ENCODE results near the gene AJAP1. TPM values are rescaled to one million over a fixed set of nuclear protein-coding genes. Genes with fewer than 3 reads are reported as not detected.

Gene AJAP1
- total RNA-seq, 2 donors from 2014 or later = 0.05 to 0.46 TPM

- H3K4me1 Mint-ChIP-seq (ENCODE audit: low read depth) = no peaks in the 10 kb centered on the region
- no peak for ATAC-seq (replicated peaks in 1 of 2)
- no peak overlapping the region for H3K27ac Mint-ChIP-seq
- no peaks in the 10 kb centered on the region for H3K36me3 Mint-ChIP-seq (ENCODE audit: insufficient read depth in 2 of 2)
- H3K4me3 Mint-ChIP-seq = no peak overlapping the region
- H3K27me3 Mint-ChIP-seq (ENCODE audit: low read depth) = no peaks in the 10 kb centered on the region
- no peaks in the 10 kb centered on the region for H3K9me3 Mint-ChIP-seq
- no peak for DNase-seq
Measured at GRCh38 chr1:4636644-4637380, 17.6 kb upstream of the AJAP1 start.

GRCh38 chr1:4637616-4638344 is 16.6 kb upstream of the AJAP1 start:
- Mint-ChIP-seq H3K27ac (no peak overlapping the region), H3K4me3 (no peak overlapping the region), H3K9me3 (no peaks in the 10 kb centered on the region), H3K36me3 (ENCODE audit: insufficient read depth in 2 of 2) (no peaks in the 10 kb centered on the region), H3K27me3 (ENCODE audit: low read depth) (no peaks in the 10 kb centered on the region), H3K4me1 (ENCODE audit: low read depth) (no peaks in the 10 kb centered on the region)
- ATAC-seq (replicated peaks in 1 of 2) (no peak), DNase-seq (no peak)

GRCh38 chr1:4638345-4638729 is 16.1 kb upstream of the AJAP1 start:
- Mint-ChIP-seq H3K4me3 (no peak overlapping the region), H3K36me3 (ENCODE audit: insufficient read depth in 2 of 2) (no peaks in the 10 kb centered on the region), H3K27me3 (ENCODE audit: low read depth) (no peaks in the 10 kb centered on the region), H3K4me1 (ENCODE audit: low read depth) (no peaks in the 10 kb centered on the region), H3K27ac (no peak overlapping the region), H3K9me3 (no peaks in the 10 kb centered on the region)
- DNase-seq (no peak), ATAC-seq (replicated peaks in 1 of 2) (no peak)

- H3K27me3 Mint-ChIP-seq (ENCODE audit: low read depth) = no peaks in the 10 kb centered on the region
- no peak overlapping the region for H3K27ac Mint-ChIP-seq
- DNase-seq (no peak), ATAC-seq (replicated peaks in 1 of 2) (no peak)
- no peaks in the 10 kb centered on the region for H3K36me3 Mint-ChIP-seq (ENCODE audit: insufficient read depth in 2 of 2)
- no peaks in the 10 kb centered on the region for H3K4me1 Mint-ChIP-seq (ENCODE audit: low read depth)
- no peak overlapping the region for H3K4me3 Mint-ChIP-seq
- H3K9me3 Mint-ChIP-seq = no peaks in the 10 kb centered on the region
Measured at GRCh38 chr1:4640931-4641330, 13.5 kb upstream of the AJAP1 start.

GRCh38 chr1:4647391-4647790 is 7.0 kb upstream of the AJAP1 start:
- DNase-seq (no peak), ATAC-seq (replicated peaks in 1 of 2) (no peak)
- Mint-ChIP-seq H3K4me1 (ENCODE audit: low read depth) (no peaks in the 10 kb centered on the region), H3K4me3 (no peak overlapping the region), H3K9me3 (no peaks in the 10 kb centered on the region), H3K27ac (no peak overlapping the region), H3K27me3 (ENCODE audit: low read depth) (no peaks in the 10 kb centered on the region), H3K36me3 (ENCODE audit: insufficient read depth in 2 of 2) (no peaks in the 10 kb centered on the region)

GRCh38 chr1:4648657-4649056 is 5.8 kb upstream of the AJAP1 start:
- H3K36me3 Mint-ChIP-seq (ENCODE audit: insufficient read depth in 2 of 2) = no peaks in the 10 kb centered on the region
- no peak overlapping the region for H3K27ac Mint-ChIP-seq
- H3K9me3 Mint-ChIP-seq = no peaks in the 10 kb centered on the region
- H3K4me1 Mint-ChIP-seq (ENCODE audit: low read depth) = no peaks in the 10 kb centered on the region
- H3K27me3 Mint-ChIP-seq (ENCODE audit: low read depth) = no peaks in the 10 kb centered on the region
- DNase-seq (no peak), ATAC-seq (replicated peaks in 1 of 2) (no peak)
- H3K4me3 Mint-ChIP-seq = no peak overlapping the region

- DNase-seq (no peak), ATAC-seq (replicated peaks in 1 of 2) (no peak)
- H3K4me1 Mint-ChIP-seq (ENCODE audit: low read depth) = no peaks in the 10 kb centered on the region
- H3K9me3 Mint-ChIP-seq = no peaks in the 10 kb centered on the region
- no peaks in the 10 kb centered on the region for H3K36me3 Mint-ChIP-seq (ENCODE audit: insufficient read depth in 2 of 2)
- H3K4me3 Mint-ChIP-seq = no peak overlapping the region
- H3K27me3 Mint-ChIP-seq (ENCODE audit: low read depth) = no peaks in the 10 kb centered on the region
- H3K27ac Mint-ChIP-seq = no peak overlapping the region
Measured at GRCh38 chr1:4650481-4650880, 3.9 kb upstream of the AJAP1 start.

GRCh38 chr1:4650981-4651380 is 3.4 kb upstream of the AJAP1 start:
- Mint-ChIP-seq H3K27ac (no peak overlapping the region), H3K4me1 (ENCODE audit: low read depth) (no peaks in the 10 kb centered on the region), H3K4me3 (no peak overlapping the region), H3K36me3 (ENCODE audit: insufficient read depth in 2 of 2) (no peaks in the 10 kb centered on the region), H3K9me3 (no peaks in the 10 kb centered on the region), H3K27me3 (ENCODE audit: low read depth) (peaks cover under 1% of the 10 kb centered on the region)
- ATAC-seq (replicated peaks in 1 of 2) (no peak), DNase-seq (no peak)

- DNase-seq = peak; percentile 62 to 69
- H3K27me3 Mint-ChIP-seq (ENCODE audit: low read depth) = peaks cover 18% of the 10 kb centered on the region
- H3K4me1 Mint-ChIP-seq (ENCODE audit: low read depth) = no peaks in the 10 kb centered on the region
- no peaks in the 10 kb centered on the region for H3K36me3 Mint-ChIP-seq (ENCODE audit: insufficient read depth in 2 of 2)
- peak overlapping the region in 1 of 2 donors; percentile 10 for H3K4me3 Mint-ChIP-seq
- H3K9me3 Mint-ChIP-seq = no peaks in the 10 kb centered on the region
- H3K27ac Mint-ChIP-seq = no peak overlapping the region
- peak; percentile 72 to 76 for ATAC-seq (replicated peaks in 1 of 2)
Measured at GRCh38 chr1:4652631-4653327, 1.6 kb upstream of the AJAP1 start.

GRCh38 chr1:4653328-4653660 is 1.1 kb upstream of the AJAP1 start:
- no peak for ATAC-seq (replicated peaks in 1 of 2)
- H3K27me3 Mint-ChIP-seq (ENCODE audit: low read depth) = peaks cover 22% of the 10 kb centered on the region
- H3K27ac Mint-ChIP-seq = no peak overlapping the region
- DNase-seq = no peak
- H3K4me3 Mint-ChIP-seq = peak overlapping the region in 1 of 2 donors; percentile 49
- H3K36me3 Mint-ChIP-seq (ENCODE audit: insufficient read depth in 2 of 2) = no peaks in the 10 kb centered on the region
- no peaks in the 10 kb centered on the region for H3K4me1 Mint-ChIP-seq (ENCODE audit: low read depth)
- no peaks in the 10 kb centered on the region for H3K9me3 Mint-ChIP-seq

- H3K4me3 Mint-ChIP-seq = peak overlapping the region in 1 of 2 donors; percentile 20
- H3K27ac Mint-ChIP-seq = no peak overlapping the region
- DNase-seq (no peak), ATAC-seq (replicated peaks in 1 of 2) (peak in 1 of 2 donors; percentile 26)
- peaks cover 40% of the 10 kb centered on the region for H3K27me3 Mint-ChIP-seq (ENCODE audit: low read depth)
- H3K9me3 Mint-ChIP-seq = no peaks in the 10 kb centered on the region
- no peaks in the 10 kb centered on the region for H3K36me3 Mint-ChIP-seq (ENCODE audit: insufficient read depth in 2 of 2)
- H3K4me1 Mint-ChIP-seq (ENCODE audit: low read depth) = no peaks in the 10 kb centered on the region
Measured at GRCh38 chr1:4654764-4655673, 610 bp downstream of the AJAP1 start.

- ATAC-seq (replicated peaks in 1 of 2) (no peak), DNase-seq (peak; percentile 21 to 24)
- no peaks in the 10 kb centered on the region for H3K36me3 Mint-ChIP-seq (ENCODE audit: insufficient read depth in 2 of 2)
- H3K4me3 Mint-ChIP-seq = peak overlapping the region in 1 of 2 donors; percentile 41
- no peak overlapping the region for H3K27ac Mint-ChIP-seq
- no peaks in the 10 kb centered on the region for H3K9me3 Mint-ChIP-seq
- H3K4me1 Mint-ChIP-seq (ENCODE audit: low read depth) = no peaks in the 10 kb centered on the region
- peaks cover 49% of the 10 kb centered on the region for H3K27me3 Mint-ChIP-seq (ENCODE audit: low read depth)
Measured at GRCh38 chr1:4655674-4656532, 1.5 kb downstream of the AJAP1 start.

Data from activated T-cell treated with anti-CD3 and anti-CD28 coated beads, Interleukin-2, amount 50 U/mL, for 72 hours (primary cell).